GM23338 (cell line): ENCODE measurements around the gene COL6A1. TPM values are rescaled to one million over a fixed set of nuclear protein-coding genes. Genes with fewer than 3 reads are reported as not detected.

Experiments used
- ATAC-seq: fragments of 200-7000 bp; cut with Tn5 transposase; 3 replicates; pipeline ENCODE4 v1.9.1; 2020
- DNase-seq: peaks from one replicate; pipeline ENCODE4 v3.0.0-alpha.2; 2015; ENCODE audit warnings: low spot score
- H2AFZ ChIP-seq: fragments of 200-600 bp; sonication (generic); 2 replicates; pipeline ENCODE4 v1.8.0; 2016; ENCODE audit warnings: antibody characterized with exemption, mild to moderate bottlenecking, moderate library complexity
- H3F3A ChIP-seq: fragments of 200-600 bp; sonication (generic); replicated peaks from 2 replicates; pipeline ENCODE4 v1.8.0; 2017; ENCODE audit warnings: antibody characterized with exemption, mixed run types, low read depth
- H3K27ac ChIP-seq: fragments of 200-600 bp; sonication (generic); 2 replicates; pipeline ENCODE4 v1.6.1; 2016; ENCODE audit warnings: low read depth
- H3K27me3 ChIP-seq: fragments of 200-600 bp; sonication (generic); 2 replicates; pipeline ENCODE4 v1.8.0; 2016; ENCODE audit warnings: mild to moderate bottlenecking, mixed run types, moderate library complexity; ENCODE audit not compliant: insufficient read depth
- H3K36me3 ChIP-seq: fragments of 200-600 bp; sonication (generic); 2 replicates; pipeline ENCODE4 v1.8.0; 2016; ENCODE audit warnings: mild to moderate bottlenecking; ENCODE audit not compliant: insufficient read depth
- H3K4me1 ChIP-seq: fragments of 200-600 bp; sonication (generic); 2 replicates; pipeline ENCODE4 v1.8.0; 2016; ENCODE audit warnings: mild to moderate bottlenecking, moderate library complexity; ENCODE audit not compliant: insufficient read depth
- H3K4me2 ChIP-seq: fragments of 200-600 bp; sonication (generic); 2 replicates; pipeline ENCODE4 v1.7.1; 2017; ENCODE audit warnings: mixed run types
- H3K4me3 ChIP-seq: fragments of 200-600 bp; sonication (generic); 2 replicates; pipeline ENCODE4 v1.6.1; 2016; ENCODE audit warnings: mixed run types
- H3K79me2 ChIP-seq: fragments of 200-600 bp; sonication (generic); replicated peaks from 2 replicates; pipeline ENCODE4 v1.8.0; 2017; ENCODE audit warnings: mild to moderate bottlenecking; ENCODE audit not compliant: insufficient read depth
- H3K9me2 ChIP-seq: fragments of 200-600 bp; sonication (generic); 2 replicates; pipeline ENCODE4 v1.8.0; 2017; ENCODE audit not compliant: insufficient read depth
- H4K20me1 ChIP-seq: fragments of 200-600 bp; sonication (generic); replicated peaks from 2 replicates; pipeline ENCODE4 v1.8.0; 2017; ENCODE audit warnings: mild to moderate bottlenecking; ENCODE audit not compliant: insufficient read depth
- H3K27ac Mint-ChIP-seq: 2 replicates; pipeline ENCODE4 v1.8.0; 2020; ENCODE audit warnings: inconsistent platforms, mild to moderate bottlenecking, moderate library complexity, mixed read lengths
- H3K27me3 Mint-ChIP-seq: 3 replicates; pipeline ENCODE4 v1.8.0; 2022; ENCODE audit warnings: low read depth, mild to moderate bottlenecking, moderate library complexity, mixed read lengths, inconsistent platforms; ENCODE audit not compliant: insufficient read depth, poor library complexity
- H3K36me3 Mint-ChIP-seq: 3 replicates; pipeline ENCODE4 v1.8.0; 2021; ENCODE audit warnings: low read depth, mild to moderate bottlenecking, inconsistent platforms, moderate library complexity, mixed read lengths
- H3K4me1 Mint-ChIP-seq: 3 replicates; pipeline ENCODE4 v1.8.0; 2020; ENCODE audit warnings: mild to moderate bottlenecking, inconsistent platforms, mixed read lengths
- H3K4me3 Mint-ChIP-seq: 3 replicates; pipeline ENCODE4 v1.8.0; 2021; ENCODE audit warnings: moderate library complexity, mild to moderate bottlenecking, inconsistent platforms, mixed read lengths
- H3K9me3 Mint-ChIP-seq: 3 replicates; pipeline ENCODE4 v1.8.0; 2020; ENCODE audit warnings: moderate library complexity, mild to moderate bottlenecking, inconsistent platforms, mixed read lengths
- CREB1 ChIP-seq: fragments of 250-450 bp; sonication (Bioruptor Pico); IDR thresholded peaks from 2 replicates; pipeline ENCODE4 v1.5.0; 2020; ENCODE audit warnings: low read depth, mild to moderate bottlenecking, moderate library complexity
- CTCF ChIP-seq, 2 experiments: fragments of 200-600 bp in 1 of 2; sonication (generic) in 1 of 2; conservative IDR thresholded peaks; 2 replicates each; pipeline versions ENCODE4 v1.5.1 to v1.6.1; 2016 to 2017; ENCODE audit warnings: antibody characterized with exemption in 2 of 2, low read depth in 2 of 2, mild to moderate bottlenecking in 2 of 2, moderate library complexity in 1 of 2
- ETS1 ChIP-seq: IDR thresholded peaks from 2 replicates; pipeline ENCODE4 v1.6.1; 2016; ENCODE audit warnings: antibody characterized with exemption
- EZH2 ChIP-seq: fragments of 200-600 bp; sonication (generic); IDR thresholded peaks from one replicate; pipeline ENCODE4 v1.8.0; 2017; ENCODE audit warnings: antibody characterized with exemption, mild to moderate bottlenecking, low read depth; ENCODE audit not compliant: unreplicated experiment
- EZH2phosphoT487 ChIP-seq: fragments of 200-600 bp; sonication (generic); IDR thresholded peaks from one replicate; pipeline ENCODE4 v1.8.1; 2018; ENCODE audit warnings: antibody characterized with exemption; ENCODE audit not compliant: unreplicated experiment
- JUNB ChIP-seq: IDR thresholded peaks from one replicate; pipeline ENCODE4 v1.6.1; 2016; ENCODE audit warnings: antibody characterized with exemption; ENCODE audit not compliant: unreplicated experiment
- NANOG ChIP-seq: IDR thresholded peaks from 2 replicates; pipeline ENCODE4 v1.6.1; 2016; ENCODE audit warnings: antibody characterized with exemption, borderline replicate concordance
- POLR2AphosphoS5 ChIP-seq: IDR thresholded peaks from 2 replicates; pipeline ENCODE4 v1.6.1; 2016; ENCODE audit warnings: antibody characterized with exemption, low read depth
- REST ChIP-seq: IDR thresholded peaks from one replicate; pipeline ENCODE4 v1.6.1; 2018; ENCODE audit warnings: antibody characterized with exemption; ENCODE audit not compliant: unreplicated experiment
- STAT1 ChIP-seq: IDR thresholded peaks from one replicate; pipeline ENCODE4 v1.6.1; 2016; ENCODE audit warnings: antibody characterized with exemption; ENCODE audit not compliant: unreplicated experiment
- ZNF114 ChIP-seq: fragments of 250-450 bp; sonication (Bioruptor Pico); IDR thresholded peaks from 2 replicates; pipeline ENCODE4 v1.5.0; 2020; ENCODE audit warnings: mild to moderate bottlenecking, moderate library complexity
- ZNF331 ChIP-seq: fragments of 250-450 bp; sonication (Bioruptor Pico); IDR thresholded peaks from 2 replicates; pipeline ENCODE4 v1.5.0; 2020; ENCODE audit warnings: low read depth, mild to moderate bottlenecking, moderate library complexity
- ZNF462 ChIP-seq: fragments of 250-450 bp; sonication (Bioruptor Pico); IDR thresholded peaks from 2 replicates; pipeline ENCODE4 v1.5.0; 2020; ENCODE audit warnings: mild to moderate bottlenecking, moderate library complexity
- polyA plus RNA-seq: library from polyadenylated mRNA; unstranded; fragments of >200 nt; fragmentation: Nextera tagmentation; extraction: Ambion mirVana; gene quantifications from 2 replicates; pipeline ENCODE4 v1.2.1, GENCODE V29; 2016
- total RNA-seq: library from RNA; depleted of rRNA; stranded (reverse); fragments of >200 nt; shearing (Covaris generic); gene quantifications from 2 replicates; pipeline ENCODE4 v1.2.3, GENCODE V29; 2014

Gene COL6A1
- total and polyA plus RNA-seq, 2 experiments from 2014 or later = 76.0 to 180 TPM

GRCh38 chr21:45980697-45981096 is 873 bp upstream of the COL6A1 start:
- peaks cover 6% of the 10 kb centered on the region; the same call in 1 of the 2 replicates for H4K20me1 ChIP-seq
- H3K4me2 ChIP-seq = peak overlapping the region; percentile 90
- H3K9me3 Mint-ChIP-seq = no peaks in the 10 kb centered on the region
- H3K27ac ChIP-seq = peak overlapping the region; percentile 83
- H3K4me3 ChIP-seq = peak overlapping the region; percentile 74
- peaks cover 13% of the 10 kb centered on the region; the same call in 1 of the 2 replicates for H3K27me3 ChIP-seq
- no peak overlapping the region for H2AFZ ChIP-seq
- H3K4me1 ChIP-seq = peaks cover 22% of the 10 kb centered on the region
- peaks cover 4% of the 10 kb centered on the region; the same call in 1 of the 2 replicates for H3K79me2 ChIP-seq
- DNase-seq = no peak
- no peak for ATAC-seq
- H3K36me3 ChIP-seq = peaks cover 3% of the 10 kb centered on the region; the same call in 1 of the 2 replicates
- peaks cover 8% of the 10 kb centered on the region for H3K27me3 Mint-ChIP-seq
- H3K27ac Mint-ChIP-seq = no peak overlapping the region
- peaks cover 28% of the 10 kb centered on the region for H3F3A ChIP-seq
- no peak for TF ChIP-seq EZH2phosphoT487
- TF ChIP-seq EZH2 = no peak
- no peak for TF ChIP-seq POLR2AphosphoS5
- no peak for TF ChIP-seq ETS1
- TF ChIP-seq ZNF462 (CRISPR knock-in tag) = no peak
- TF ChIP-seq STAT1 = no peak
- TF ChIP-seq ZNF331 (CRISPR knock-in tag) = no peak
- TF ChIP-seq CREB1 (CRISPR knock-in tag) = no peak
- TF ChIP-seq ZNF114 (CRISPR knock-in tag) = no peak
- no peak for TF ChIP-seq JUNB
- TF ChIP-seq NANOG = no peak
- no peak for TF ChIP-seq CTCF (conservative IDR thresholded peaks at IDR 0.05; ENCODE audit: low read depth in 2 of 2)
- no peak for TF ChIP-seq REST
- H3K4me3 Mint-ChIP-seq = no peak overlapping the region
- H3K4me1 Mint-ChIP-seq = peaks cover 16% of the 10 kb centered on the region
- no peaks in the 10 kb centered on the region for H3K9me2 ChIP-seq
- peaks cover 13% of the 10 kb centered on the region for H3K36me3 Mint-ChIP-seq
